Activated naive CD4-positive, alpha-beta T cell treated with anti-CD3 and anti-CD28 coated beads for 36 hours (primary cell): ENCODE data around the gene VPS33B. TPM values are rescaled to one million over a fixed set of nuclear protein-coding genes. Genes with fewer than 3 reads are reported as not detected.

ENCODE experiments used
- CTCF ChIA-PET: fragments of 350-600 bp; sonication (Branson Sonifier 250); formaldehyde crosslinking; loops from one replicate; lab custom pipeline; 2021; ENCODE audit warnings: antibody characterized with exemption; lab: Charles Lee
- DNase-seq: peaks from one replicate; pipeline ENCODE4 v3.0.0-alpha.2; 2020
- H3K27ac Mint-ChIP-seq: one replicate; pipeline ENCODE4 v1.8.0; 2021; ENCODE audit warnings: mild to moderate bottlenecking, mixed read lengths
- H3K27me3 Mint-ChIP-seq: one replicate; pipeline ENCODE4 v1.8.0; 2021; ENCODE audit warnings: low read depth, mixed read lengths
- H3K36me3 Mint-ChIP-seq: one replicate; pipeline ENCODE4 v1.8.0; 2021; ENCODE audit warnings: low read depth, mixed read lengths
- H3K4me1 Mint-ChIP-seq: one replicate; pipeline ENCODE4 v1.8.0; 2021; ENCODE audit warnings: low read depth, mixed read lengths
- H3K4me3 Mint-ChIP-seq: one replicate; pipeline ENCODE4 v1.8.0; 2021; ENCODE audit warnings: mild to moderate bottlenecking, moderate library complexity, mixed read lengths
- H3K9me3 Mint-ChIP-seq: one replicate; pipeline ENCODE4 v1.8.0; 2021; ENCODE audit warnings: mixed read lengths
- intact Hi-C: fragments of 100-400 bp; cut with micrococcal nuclease; formaldehyde crosslinking; loops from one replicate; pipeline ENCODE4 v1.15.1; 2023
- total RNA-seq, 2 experiments: library from RNA; stranded (reverse); gene quantifications; one replicate each; pipeline ENCODE4 v1.2.3, GENCODE V29; 2021

VPS33B gene
- total RNA-seq, 2 experiments from 2014 or later = 19.8 to 21.2 TPM

DNA sequence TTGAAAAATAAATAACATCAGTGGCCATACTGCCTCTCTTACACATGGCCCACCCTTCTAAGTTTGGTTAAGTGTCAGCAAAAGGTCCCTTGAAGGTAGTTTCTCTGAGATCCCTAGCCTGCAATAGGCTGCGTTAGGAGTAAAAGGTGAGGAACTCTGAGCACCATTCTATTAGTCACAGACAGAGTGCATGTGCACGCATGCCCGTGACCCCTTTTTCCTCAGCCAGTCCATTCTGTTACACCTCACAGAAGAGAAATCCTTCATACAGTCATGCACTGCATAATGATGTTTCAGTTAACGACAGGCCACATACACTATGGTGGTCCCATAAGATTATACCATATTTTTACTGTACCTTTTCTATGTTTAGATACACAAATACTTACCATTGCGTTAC is 55.2 kb downstream of the VPS33B start:
- Mint-ChIP-seq H3K9me3 (no peaks in the 10 kb centered on the region), H3K36me3 (peaks cover 46% of the 10 kb centered on the region), H3K27me3 (no peaks in the 10 kb centered on the region), H3K4me3 (no peak overlapping the region), H3K4me1 (peaks cover 2% of the 10 kb centered on the region), H3K27ac (peak overlapping the region; percentile 38)
- CTCF ChIA-PET = interaction anchor here (1.3 kb wide), 1 partner anchor 34 kb away, joined by 3 read pairs; no protein-coding TSS in a partner anchor
- no peak for DNase-seq
- intact Hi-C loops = no loop called here

- CTCF ChIA-PET = interaction anchor here (1.3 kb wide), 2 partner anchors 10 to 33 kb away, joined by 3 to 9 read pairs; no protein-coding TSS in a partner anchor
- H3K9me3 Mint-ChIP-seq = no peaks in the 10 kb centered on the region
- H3K4me3 Mint-ChIP-seq = no peak overlapping the region
- H3K36me3 Mint-ChIP-seq = peaks cover 54% of the 10 kb centered on the region
- peaks cover 2% of the 10 kb centered on the region for H3K4me1 Mint-ChIP-seq
- no peaks in the 10 kb centered on the region for H3K27me3 Mint-ChIP-seq
- DNase-seq = no peak
- no peak overlapping the region for H3K27ac Mint-ChIP-seq
- intact Hi-C loops = no loop called here
Measured at GRCh38 chr15:90966262-90966661, 56.1 kb downstream of the VPS33B start.

DNA sequence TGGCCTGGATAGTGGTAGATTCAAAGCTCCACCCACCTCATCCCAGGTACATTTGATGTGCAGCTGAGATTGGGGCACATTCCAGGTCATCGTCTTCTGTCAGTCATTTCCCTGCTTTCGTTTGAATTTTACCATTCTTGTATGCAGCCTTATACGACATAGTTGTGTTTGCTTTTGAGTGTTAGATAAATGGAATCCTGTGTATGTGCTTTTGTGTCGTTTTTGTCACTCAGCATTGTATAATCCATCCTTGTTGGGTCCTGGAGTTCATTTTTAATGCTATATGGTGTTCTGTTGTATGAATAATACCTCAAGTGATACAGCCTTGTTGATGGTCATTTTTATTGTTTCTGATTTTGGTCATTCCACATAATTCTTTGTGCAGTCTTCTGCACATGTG is 60.4 kb downstream of the VPS33B start:
- intact Hi-C loops = no loop called here
- DNase-seq = no peak
- CTCF ChIA-PET = interaction anchor here (0.6 kb wide), 2 partner anchors 72 to 310 kb away, joined by 3 to 4 read pairs; no protein-coding TSS in a partner anchor
- Mint-ChIP-seq H3K36me3 (peaks cover 54% of the 10 kb centered on the region), H3K4me3 (no peak overlapping the region), H3K27me3 (no peaks in the 10 kb centered on the region), H3K27ac (no peak overlapping the region), H3K9me3 (no peaks in the 10 kb centered on the region), H3K4me1 (peaks cover 5% of the 10 kb centered on the region)

DNA sequence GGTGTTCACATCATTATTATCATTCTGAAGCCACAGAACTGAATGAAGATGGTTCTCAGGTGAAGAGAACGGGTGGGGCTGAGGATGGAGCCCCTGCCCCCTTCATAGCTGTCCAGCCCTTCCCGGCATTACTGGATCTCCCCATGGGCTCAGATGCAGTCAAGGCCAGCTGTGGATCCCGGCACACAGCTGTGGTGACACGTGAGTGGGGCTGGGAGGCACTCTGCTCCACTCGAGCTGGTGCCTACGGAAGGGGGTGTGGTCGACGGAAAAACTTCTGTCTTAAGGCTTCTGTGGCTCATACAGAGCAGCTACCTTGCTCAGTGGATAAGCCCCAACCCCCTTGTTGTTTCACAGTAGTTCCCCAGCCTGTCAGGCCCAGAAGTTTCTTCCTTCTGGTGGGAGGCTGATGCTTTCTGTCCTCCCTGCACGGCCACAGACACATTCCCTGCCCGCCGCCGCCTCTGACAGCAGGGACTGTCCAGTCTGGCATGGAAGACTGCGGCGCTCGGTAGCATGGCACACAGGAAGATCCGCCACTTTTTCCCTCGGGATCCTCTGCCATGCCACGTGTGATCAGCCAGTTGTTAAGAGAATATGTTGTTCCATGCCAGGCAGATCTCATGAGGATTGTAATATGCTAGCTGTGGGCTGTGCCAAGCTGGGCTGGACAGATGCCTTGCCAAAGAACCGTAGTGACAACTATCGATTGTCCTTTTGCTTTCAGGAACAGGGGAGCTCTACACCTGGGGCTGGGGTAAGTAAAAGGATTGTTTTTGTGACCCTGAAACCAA is 61.9 kb downstream of the VPS33B start:
- H3K27ac Mint-ChIP-seq = no peak overlapping the region
- H3K4me3 Mint-ChIP-seq = no peak overlapping the region
- H3K9me3 Mint-ChIP-seq = no peaks in the 10 kb centered on the region
- CTCF ChIA-PET = interaction anchor here (0.9 to 7.5 kb wide), 2 partner anchors 27 to 96 kb away, joined by 3 to 104 read pairs; partner anchors contain the start of genes HDDC3 and UNC45A
- no peaks in the 10 kb centered on the region for H3K27me3 Mint-ChIP-seq
- DNase-seq = no peak
- intact Hi-C loops = no loop called here
- H3K4me1 Mint-ChIP-seq = peaks cover 12% of the 10 kb centered on the region
- peaks cover 48% of the 10 kb centered on the region for H3K36me3 Mint-ChIP-seq

GRCh38 chr15:90959894-90960293 is 62.5 kb downstream of the VPS33B start:
- Mint-ChIP-seq H3K9me3 (no peaks in the 10 kb centered on the region), H3K27me3 (no peaks in the 10 kb centered on the region), H3K4me3 (no peak overlapping the region), H3K27ac (no peak overlapping the region), H3K36me3 (peaks cover 43% of the 10 kb centered on the region), H3K4me1 (peaks cover 10% of the 10 kb centered on the region)
- CTCF ChIA-PET = interaction anchor here (0.6 to 7.5 kb wide), 3 partner anchors 27 to 358 kb away, joined by 3 to 104 read pairs (median 3); partner anchors contain the start of genes HDDC3 and UNC45A
- intact Hi-C loops = no loop called here
- DNase-seq = no peak

DNA sequence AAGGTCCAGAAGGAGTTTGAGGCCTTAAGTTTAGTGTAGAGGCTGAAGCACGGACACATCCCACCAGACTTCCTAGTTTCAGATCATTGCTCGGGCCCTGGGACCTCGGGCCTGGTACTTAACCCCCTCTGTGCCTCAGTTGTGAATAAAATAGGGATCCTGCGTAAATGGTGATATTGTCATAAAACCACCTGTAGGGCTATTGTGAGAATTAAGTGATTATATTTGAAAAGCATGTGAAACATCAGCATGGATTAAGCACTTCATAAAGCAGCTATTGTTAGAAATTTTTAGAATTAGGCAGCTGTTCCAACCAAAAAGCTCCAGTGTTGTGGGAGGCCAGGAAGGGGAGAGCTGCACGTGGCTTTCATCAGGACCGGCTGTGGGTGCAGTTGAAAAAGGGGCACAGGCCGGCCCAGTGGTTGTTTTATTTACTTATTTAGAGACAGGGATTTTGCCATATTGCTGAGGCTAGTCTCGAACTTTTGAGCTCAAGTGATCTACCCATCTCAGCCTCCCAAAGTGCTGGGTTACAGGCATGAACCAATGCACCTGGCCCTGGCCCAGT is 63.3 kb downstream of the VPS33B start:
- Mint-ChIP-seq H3K27ac (no peak overlapping the region), H3K4me1 (peaks cover 12% of the 10 kb centered on the region), H3K36me3 (peaks cover 39% of the 10 kb centered on the region), H3K9me3 (no peaks in the 10 kb centered on the region), H3K27me3 (no peaks in the 10 kb centered on the region), H3K4me3 (no peak overlapping the region)
- CTCF ChIA-PET = interaction anchor here (0.6 to 7.5 kb wide), 3 partner anchors 26 to 358 kb away, joined by 3 to 104 read pairs (median 3); partner anchors contain the start of genes HDDC3 and UNC45A
- no peak for DNase-seq
- intact Hi-C loops = no loop called here

GRCh38 chr15:90957791-90958190 is 64.6 kb downstream of the VPS33B start:
- DNase-seq = no peak
- Mint-ChIP-seq H3K27ac (no peak overlapping the region), H3K4me3 (peak overlapping the region; percentile 50), H3K27me3 (no peaks in the 10 kb centered on the region), H3K9me3 (no peaks in the 10 kb centered on the region), H3K36me3 (peaks cover 33% of the 10 kb centered on the region), H3K4me1 (peaks cover 12% of the 10 kb centered on the region)
- CTCF ChIA-PET = interaction anchor here (0.6 to 7.5 kb wide), 12 partner anchors 10 to 315 kb away, joined by 3 to 104 read pairs (median 10); partner anchors contain the start of genes BLM, HDDC3, PRC1 and UNC45A
- intact Hi-C loops = no loop called here

GRCh38 chr15:90957031-90957790 is 65.2 kb downstream of the VPS33B start:
- no peak for DNase-seq
- Mint-ChIP-seq H3K9me3 (no peaks in the 10 kb centered on the region), H3K27ac (no peak overlapping the region), H3K4me1 (peaks cover 12% of the 10 kb centered on the region), H3K27me3 (no peaks in the 10 kb centered on the region), H3K36me3 (peaks cover 35% of the 10 kb centered on the region), H3K4me3 (peak overlapping the region; percentile 86)
- intact Hi-C loops = no loop called here
- CTCF ChIA-PET = interaction anchor here (0.6 to 7.5 kb wide), 22 partner anchors 10 to 1129 kb away, joined by 3 to 104 read pairs (median 4); partner anchors contain the start of genes HDDC3, PRC1 and UNC45A

- H3K9me3 Mint-ChIP-seq = no peaks in the 10 kb centered on the region
- peaks cover 33% of the 10 kb centered on the region for H3K36me3 Mint-ChIP-seq
- no peak overlapping the region for H3K27ac Mint-ChIP-seq
- H3K27me3 Mint-ChIP-seq = no peaks in the 10 kb centered on the region
- peak; percentile 59 for DNase-seq
- intact Hi-C loops = loop anchor here (1.0 kb wide), 2 partner anchors 77 to 94 kb away; no protein-coding TSS in a partner anchor
- peak overlapping the region; percentile 86 for H3K4me3 Mint-ChIP-seq
- peaks cover 12% of the 10 kb centered on the region for H3K4me1 Mint-ChIP-seq
- CTCF ChIA-PET = interaction anchor here (0.6 to 7.5 kb wide), 23 partner anchors 9 to 1130 kb away, joined by 3 to 104 read pairs (median 5); partner anchors contain the start of genes HDDC3 and UNC45A
Measured at GRCh38 chr15:90956274-90957030, 65.9 kb downstream of the VPS33B start.

- CTCF ChIA-PET = interaction anchor here (0.6 to 7.5 kb wide), 21 partner anchors 8 to 317 kb away, joined by 3 to 104 read pairs (median 5); partner anchors contain the start of genes HDDC3 and UNC45A
- no peak for DNase-seq
- Mint-ChIP-seq H3K36me3 (peaks cover 26% of the 10 kb centered on the region), H3K9me3 (no peaks in the 10 kb centered on the region), H3K4me1 (peaks cover 12% of the 10 kb centered on the region), H3K27me3 (no peaks in the 10 kb centered on the region), H3K4me3 (peak overlapping the region; percentile 86), H3K27ac (peak overlapping the region; percentile 93)
- intact Hi-C loops = loop anchor here (1.0 kb wide), 6 partner anchors 20 to 316 kb away; partner anchors contain the start of genes PRC1, UNC45A and VPS33B
Measured at GRCh38 chr15:90955624-90956273, 66.6 kb downstream of the VPS33B start.
